HG02588 (cell line): ENCODE results near the gene GATD1.
"Not testable (repeated sequence)": the region's sequence is repeated elsewhere in the genome, so short reads cannot be mapped to it uniquely, and the experiment has no call there.

Experiments
- ATAC-seq: cut with Tn5 transposase; IDR thresholded peaks from one replicate; pipeline ENCODE4 v1.9.1; 2021; ENCODE audit warnings: mild to moderate bottlenecking, moderate library complexity; ENCODE audit not compliant: unreplicated experiment

GATD1 gene

DNA sequence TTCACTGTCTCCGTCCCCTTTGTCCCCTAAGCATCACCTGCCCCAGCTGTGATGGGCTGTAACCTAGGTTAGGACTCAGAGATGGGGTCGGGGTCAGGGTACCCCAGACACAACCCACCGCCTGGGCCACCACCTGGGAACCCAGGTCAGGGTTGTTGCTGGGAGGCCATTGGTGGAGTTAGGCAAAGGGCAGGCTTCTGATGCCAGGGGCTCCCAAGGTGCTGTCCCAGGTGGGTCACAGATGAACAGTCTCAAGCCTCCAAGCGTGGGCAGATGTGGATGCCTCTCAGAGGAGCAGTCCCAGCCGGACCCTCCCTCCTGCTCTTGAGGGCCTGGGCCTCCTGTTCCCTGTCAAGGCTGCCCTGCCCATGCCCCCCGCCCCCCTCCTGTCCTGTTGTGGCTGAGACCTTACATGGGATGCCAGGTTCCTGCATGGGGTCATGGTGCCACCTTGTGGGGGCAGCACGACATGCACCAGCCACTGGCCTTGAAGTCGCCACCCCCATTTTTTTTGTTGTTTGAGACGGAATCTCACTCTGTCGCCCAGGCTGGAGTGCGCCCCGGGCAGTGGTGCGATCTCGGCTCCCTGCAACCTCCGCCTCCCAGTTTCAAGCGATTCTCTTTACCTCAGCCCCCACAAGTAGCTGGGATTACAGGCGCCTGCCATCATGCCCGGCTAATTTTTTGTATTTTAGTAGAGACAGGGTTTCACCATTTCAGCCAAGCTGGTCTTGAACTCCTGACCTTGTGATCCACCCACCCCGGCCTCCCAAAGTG lies 12.1 kb downstream of the GATD1 start:
- ATAC-seq = no peak

- ATAC-seq = no peak
Measured at GRCh38 chr11:764322-765024, 12.8 kb downstream of the GATD1 start.

GRCh38 chr11:763549-764321 lies 13.6 kb downstream of the GATD1 start:
- no peak for ATAC-seq

GRCh38 chr11:763073-763463 lies 14.2 kb downstream of the GATD1 start:
- no peak for ATAC-seq

GRCh38 chr11:762421-763072 lies 14.7 kb downstream of the GATD1 start:
- no peak for ATAC-seq

DNA sequence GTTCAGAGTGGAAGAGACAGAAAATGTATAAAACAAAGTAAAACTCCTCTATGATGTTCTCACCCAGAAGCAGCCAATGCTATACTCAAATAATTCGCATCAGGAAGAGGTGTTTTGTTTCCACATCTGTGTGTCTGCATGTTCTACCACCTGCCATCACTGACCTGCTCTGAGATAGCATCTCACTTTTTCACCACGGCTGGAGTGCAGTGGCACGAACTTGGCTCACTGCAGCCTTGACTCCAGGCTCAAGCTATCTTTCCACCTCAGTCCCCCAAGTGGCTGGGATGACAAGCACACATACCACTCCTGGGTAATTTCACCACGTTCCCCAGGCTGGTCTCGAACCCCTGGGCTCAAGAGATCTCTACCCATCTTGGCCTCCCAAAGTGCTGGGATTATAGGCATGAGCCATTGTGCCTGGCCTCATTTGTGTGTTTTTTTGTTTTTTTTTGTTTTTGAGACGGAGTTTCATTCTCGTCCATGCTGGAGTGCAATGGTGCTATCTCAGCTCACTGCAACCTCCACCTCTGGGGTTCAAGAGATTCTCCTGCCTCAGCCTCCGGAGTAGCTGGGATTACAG lies 15.7 kb downstream of the GATD1 start:
- ATAC-seq = no peak

GRCh38 chr11:760236-760635 lies 17.1 kb downstream of the GATD1 start:
- no peak for ATAC-seq

GRCh38 chr11:749731-750130 lies 27.6 kb downstream of the GATD1 start:
- no peak for ATAC-seq

DNA sequence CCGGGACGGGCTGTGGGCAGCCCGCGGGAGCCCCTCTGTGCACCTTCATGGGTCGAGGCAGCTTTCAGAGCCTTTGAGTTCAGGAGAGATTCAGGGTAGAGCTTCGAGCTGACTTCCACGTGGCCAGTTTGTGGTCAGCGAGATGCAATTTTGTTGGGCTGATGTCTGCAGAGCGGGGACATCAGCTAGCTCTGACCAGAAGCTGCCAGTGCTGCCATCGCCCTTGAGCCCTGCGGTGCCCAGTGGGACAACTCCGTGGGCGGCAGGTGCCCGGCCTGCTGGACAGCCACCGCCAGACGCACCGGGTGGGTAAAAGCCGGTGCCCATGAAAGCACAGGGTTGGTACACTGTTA lies 29.3 kb downstream of the GATD1 start:
- peak; percentile 9 for ATAC-seq

DNA sequence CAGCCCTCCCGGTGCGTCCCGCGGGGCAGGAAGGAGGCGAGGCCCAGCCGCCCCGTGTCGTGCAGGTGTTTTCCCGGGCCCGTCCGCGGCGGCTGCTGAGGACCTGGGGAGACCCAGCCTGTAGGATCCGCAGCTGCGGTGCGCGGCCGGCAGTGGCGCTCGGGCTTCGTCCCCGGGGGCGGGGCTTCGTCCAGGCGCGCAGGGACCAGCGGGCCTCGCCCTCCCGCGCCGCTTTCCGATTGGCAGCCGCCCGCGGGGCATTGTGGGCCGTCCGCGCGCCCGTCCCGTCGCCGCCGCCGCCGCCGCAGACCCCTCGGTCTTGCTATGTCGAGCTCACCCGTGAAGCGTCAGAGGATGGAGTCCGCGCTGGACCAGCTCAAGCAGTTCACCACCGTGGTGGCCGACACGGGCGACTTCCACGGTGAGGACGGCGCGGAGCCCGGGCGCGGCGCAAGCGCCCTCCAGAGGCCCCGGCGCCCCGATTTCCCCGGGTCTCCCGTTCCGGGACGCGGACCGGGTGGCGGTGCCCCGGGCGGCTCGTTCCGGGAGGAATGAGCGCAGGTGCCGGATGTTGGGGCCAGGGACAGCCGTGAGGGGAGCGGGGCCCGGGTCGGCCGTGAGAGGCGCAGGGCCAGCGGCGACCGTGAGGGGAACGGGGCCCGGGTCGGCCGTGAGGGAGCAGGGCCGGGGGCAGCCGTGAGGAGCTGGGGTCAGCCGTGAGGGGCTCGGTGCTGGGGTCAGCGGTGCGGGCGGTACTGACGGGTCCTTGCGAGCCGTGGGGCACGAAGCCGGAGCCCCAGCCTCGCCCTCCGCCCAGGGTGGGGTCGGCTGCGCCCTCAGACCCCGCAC lies 29.9 kb downstream of the GATD1 start, which contains the start of gene TALDO1:
Gene TALDO1 (plus strand): TSS at position 307 of the 849 bp plus-strand sequence. CDS start 18 bp downstream, at position 325.
- peak; percentile 83 for ATAC-seq

DNA sequence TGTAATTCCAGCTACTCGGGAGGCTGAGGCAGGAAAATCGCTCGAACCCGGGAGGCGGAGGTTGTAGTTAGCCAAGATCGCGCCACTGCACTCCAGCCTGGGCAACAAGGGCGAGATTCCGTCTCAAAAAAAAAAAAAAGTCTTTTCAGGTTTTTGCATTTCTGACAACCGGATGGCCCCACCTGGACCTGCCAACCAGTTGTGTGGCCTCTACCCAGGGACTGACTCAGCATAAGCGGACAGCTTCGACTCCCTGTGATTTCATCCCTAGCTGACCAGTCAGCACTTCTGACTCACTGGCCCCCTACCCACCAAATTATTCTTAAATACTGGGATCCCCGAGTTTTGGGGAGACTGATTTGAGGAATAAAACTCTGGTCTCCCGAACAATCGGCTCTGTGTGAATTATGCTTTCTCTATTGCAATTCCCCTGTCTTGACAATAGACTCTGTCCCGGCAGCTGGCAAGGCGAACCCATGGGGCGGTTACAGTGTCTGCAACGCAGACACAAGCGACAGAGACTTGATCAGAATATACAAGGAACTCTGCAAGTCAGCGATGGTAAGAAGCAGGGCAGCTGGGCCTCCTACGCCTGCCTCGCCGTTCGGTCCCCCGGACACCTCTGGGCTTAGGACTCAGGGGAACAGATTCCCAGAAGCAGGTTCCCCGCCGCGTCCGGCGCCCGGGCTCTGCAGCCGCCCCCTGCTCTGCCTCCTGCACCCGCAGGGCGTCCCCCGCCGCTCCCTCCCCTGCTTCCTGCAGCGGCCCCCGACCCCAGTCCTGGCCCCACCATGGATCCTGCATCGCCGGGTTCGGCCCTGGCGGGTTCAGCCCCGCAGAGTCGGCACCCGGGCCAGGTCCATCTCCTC lies 30.8 kb downstream of the GATD1 start:
- ATAC-seq = peak; percentile 10

GRCh38 chr11:745428-745827 lies 31.9 kb downstream of the GATD1 start:
- ATAC-seq = no peak

DNA sequence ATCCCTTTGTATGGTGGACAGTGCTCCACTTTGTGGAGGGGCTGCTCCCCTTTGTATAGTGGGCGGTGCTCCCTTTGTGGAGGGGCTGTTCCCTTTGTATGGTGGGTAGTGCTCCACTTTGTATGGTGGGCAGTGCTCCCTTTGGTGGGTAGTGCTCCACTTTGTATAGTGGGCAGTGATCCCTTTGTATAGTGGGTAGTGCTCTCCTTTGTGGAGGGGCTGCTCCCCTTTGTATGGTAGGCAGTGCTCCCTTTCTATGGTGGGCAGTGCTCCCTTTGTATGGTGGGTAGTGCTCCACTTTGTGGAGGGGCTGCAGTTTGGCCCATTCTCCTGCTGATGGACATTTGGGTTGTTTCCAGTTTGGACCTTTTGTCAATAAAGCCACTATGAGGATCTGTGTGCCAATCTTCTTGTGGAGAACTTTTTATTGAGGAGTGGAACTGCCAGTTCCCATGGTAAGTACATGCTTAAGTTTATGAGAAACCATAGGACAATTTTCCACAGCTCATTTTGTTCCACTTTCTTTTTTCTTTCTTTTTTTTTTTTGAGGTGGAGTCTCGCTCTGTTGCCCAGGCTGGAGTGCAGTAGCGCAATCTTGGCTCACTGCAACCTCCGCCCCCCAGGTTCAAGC lies 34.6 kb downstream of the GATD1 start:
- ATAC-seq = no peak

GRCh38 chr11:742156-742546 lies 35.1 kb downstream of the GATD1 start:
- no peak for ATAC-seq

DNA sequence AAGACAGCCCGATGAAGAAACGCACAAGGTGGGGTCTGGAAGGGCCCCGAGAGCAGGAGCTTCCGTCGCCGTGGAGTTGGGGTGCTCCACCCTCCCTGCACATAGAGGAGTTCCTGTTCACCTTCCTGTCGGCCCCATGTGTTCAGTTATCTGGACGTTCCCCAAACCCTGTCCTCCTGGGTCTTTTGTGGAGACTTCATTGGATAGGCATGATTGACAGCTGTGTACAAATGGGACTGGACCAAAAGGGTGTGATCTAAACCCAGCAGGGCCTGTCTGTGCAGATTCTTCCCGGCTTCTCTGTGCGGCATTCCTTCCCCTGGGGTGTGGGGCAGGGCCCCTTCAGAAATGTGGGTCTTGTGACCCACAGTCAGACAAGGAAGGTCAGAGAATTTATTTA lies 39.4 kb downstream of the GATD1 start:
- not testable (repeated sequence) for ATAC-seq

DNA sequence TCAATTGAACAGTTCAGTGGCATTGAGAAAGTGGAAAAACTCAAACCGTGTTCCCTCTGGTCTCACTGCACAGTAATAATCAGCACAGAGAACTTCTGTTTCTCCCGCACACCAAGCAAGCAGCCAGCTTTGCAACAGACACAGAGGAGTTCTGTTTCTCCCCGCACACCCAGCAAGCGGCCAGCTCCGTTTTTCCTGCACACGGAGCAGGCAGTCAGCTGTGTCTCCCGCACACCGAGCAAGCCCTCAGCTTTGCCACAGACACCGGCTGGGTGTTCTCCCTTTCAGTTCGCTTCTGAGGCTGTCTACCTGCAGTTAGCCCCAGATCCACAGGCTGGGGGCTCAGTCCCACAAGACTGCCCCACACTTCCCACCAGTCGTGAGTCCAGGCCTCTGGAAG lies 39.9 kb downstream of the GATD1 start:
- ATAC-seq = no peak

DNA sequence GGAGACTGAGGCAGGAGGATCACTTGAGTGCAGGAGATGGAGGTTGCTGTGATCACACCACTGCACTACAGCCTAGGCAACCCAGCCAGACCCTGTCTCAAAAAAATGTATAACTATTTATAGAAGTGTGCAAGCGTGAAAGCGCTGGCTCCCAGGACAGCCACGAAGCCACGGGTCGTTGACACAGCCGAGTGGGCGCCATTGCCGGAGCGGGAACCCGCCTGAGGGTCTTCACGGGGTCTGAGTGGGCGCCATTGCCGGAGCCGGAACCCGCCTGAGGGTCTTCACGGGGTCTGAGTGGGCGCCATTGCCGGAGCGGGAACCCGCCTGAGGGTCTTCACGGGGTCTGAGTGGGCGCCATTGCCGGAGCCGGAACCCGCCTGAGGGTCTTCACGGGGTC lies 42.7 kb downstream of the GATD1 start:
- ATAC-seq = not testable (repeated sequence)

DNA sequence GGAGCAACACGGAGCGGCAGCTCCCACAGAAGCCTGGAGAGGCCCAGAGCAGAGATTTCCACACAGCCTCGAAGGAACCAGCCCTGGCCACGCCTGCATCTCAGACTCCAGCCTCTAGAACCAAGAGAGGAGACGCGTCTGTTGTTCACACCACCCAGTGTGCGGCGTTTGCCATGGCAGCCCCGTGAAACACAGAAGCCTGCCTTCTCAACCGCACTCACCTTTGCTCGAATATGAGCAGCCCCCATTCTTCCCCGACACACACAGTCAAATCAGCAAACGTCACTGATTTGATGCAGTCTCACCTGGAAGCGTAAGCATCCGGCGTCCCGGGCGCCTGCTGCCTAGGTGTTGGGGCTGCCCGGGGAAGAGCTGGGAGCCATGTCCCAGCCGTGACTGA lies 44.2 kb downstream of the GATD1 start:
- no peak for ATAC-seq
